K562 (cell line): ENCODE data around the gene CREB3L2. TPM values are rescaled to one million over a fixed set of nuclear protein-coding genes. Genes with fewer than 3 reads are reported as not detected.

Experiments
- BRD9 ChIP-seq: fragments of 450-650 bp; IDR thresholded peaks from 2 replicates; pipeline ENCODE4 v1.6.1; 2018; ENCODE audit warnings: low read depth; ENCODE audit not compliant: partially characterized antibody
- DIDO1 ChIP-seq: fragments of 450-650 bp; IDR thresholded peaks from 2 replicates; pipeline ENCODE4 v1.6.1; 2016; ENCODE audit warnings: low read depth, missing biosample characterization, missing genetic modification characterization
- ESRRB ChIP-seq: fragments of 250-450 bp; sonication (Bioruptor Pico); IDR thresholded peaks from 2 replicates; pipeline ENCODE4 v1.5.0; 2020; ENCODE audit warnings: mild to moderate bottlenecking, moderate library complexity, borderline replicate concordance
- GTF2A2 ChIP-seq: IDR thresholded peaks from 2 replicates; pipeline ENCODE4 v1.6.1; 2016; ENCODE audit warnings: mild to moderate bottlenecking, missing genetic modification characterization, missing compliant biosample characterization
- HBP1 ChIP-seq: fragments of 450-650 bp; formaldehyde crosslinking; IDR thresholded peaks from 2 replicates; pipeline ENCODE4 v1.4.0; 2022; ENCODE audit warnings: missing genetic modification characterization
- HDAC1 ChIP-seq, 2 experiments: fragments of 450-650 bp; IDR thresholded peaks; 2 replicates each; pipeline ENCODE4 v1.6.1; 2016 to 2017; ENCODE audit warnings: inconsistent platforms in 1 of 2, mild to moderate bottlenecking in 1 of 2, moderate library complexity in 1 of 2
- MAX ChIP-seq: sonication (generic); formaldehyde crosslinking; IDR thresholded peaks from 2 replicates; pipeline ENCODE4 v1.9.0; 2022; ENCODE audit warnings: mild to moderate bottlenecking, missing genetic modification reagents
- NR0B1 ChIP-seq: fragments of 450-650 bp; IDR thresholded peaks from one replicate; pipeline ENCODE4 v1.6.1; 2018; ENCODE audit warnings: mild to moderate bottlenecking, moderate library complexity; ENCODE audit not compliant: partially characterized antibody
- PATZ1 ChIP-seq: fragments of 250-450 bp; sonication (Bioruptor Pico); IDR thresholded peaks from 2 replicates; pipeline ENCODE4 v1.5.0; 2020; ENCODE audit warnings: mild to moderate bottlenecking, borderline replicate concordance
- PHF21A ChIP-seq: fragments of 450-650 bp; IDR thresholded peaks from 2 replicates; pipeline ENCODE4 v1.6.1; 2017; ENCODE audit warnings: low read depth, borderline replicate concordance
- RHOXF2B ChIP-seq: fragments of 250-450 bp; sonication (Bioruptor Pico); conservative IDR thresholded peaks from 2 replicates; pipeline ENCODE4 v1.5.1; 2021
- RUNX1 ChIP-seq: sonication (generic); IDR thresholded peaks from 2 replicates; pipeline ENCODE4 v1.6.1; 2016; ENCODE audit warnings: antibody characterized with exemption, low read depth
- THRB ChIP-seq: fragments of 450-650 bp; formaldehyde crosslinking; conservative IDR thresholded peaks from 2 replicates; pipeline ENCODE4 v1.4.0; 2022; ENCODE audit warnings: mild to moderate bottlenecking, missing genetic modification characterization
- TOE1 ChIP-seq, 2 experiments: fragments of 450-650 bp in 1 of 2; sonication (generic) in 1 of 2; formaldehyde crosslinking in 1 of 2; IDR thresholded peaks; 2 replicates each; pipeline versions ENCODE4 v1.7.1 to v1.8.0; 2016 to 2022; ENCODE audit warnings: borderline replicate concordance in 2 of 2, mild to moderate bottlenecking in 2 of 2, antibody characterized with exemption in 1 of 2, inconsistent platforms in 1 of 2, low read depth in 1 of 2, missing genetic modification reagents in 1 of 2, moderate library complexity in 1 of 2
- ZBTB26 ChIP-seq: fragments of 450-650 bp; formaldehyde crosslinking; IDR thresholded peaks from 2 replicates; pipeline ENCODE4 v1.4.0; 2022; ENCODE audit warnings: missing genetic modification characterization
- ZNF561 ChIP-seq: fragments of 450-650 bp; formaldehyde crosslinking; conservative IDR thresholded peaks from 2 replicates; pipeline ENCODE4 v1.4.0; 2020; ENCODE audit warnings: mild to moderate bottlenecking, moderate library complexity
- ZNF584 ChIP-seq: fragments of 200-800 bp; sonication (Bioruptor generic); IDR thresholded peaks from 2 replicates; pipeline ENCODE4 v1.6.1; 2016; ENCODE audit warnings: low read depth, mild to moderate bottlenecking, missing genetic modification characterization, missing compliant biosample characterization
- ZNF76 ChIP-seq: fragments of 250-450 bp; sonication (Bioruptor Pico); IDR thresholded peaks from 2 replicates; pipeline ENCODE4 v1.4.0; 2020; ENCODE audit warnings: mild to moderate bottlenecking, moderate library complexity, borderline replicate concordance
- polyA plus RNA-seq, 8 experiments: library from polyadenylated mRNA; depleted of rRNA in 4 of 8; stranded (reverse) in 5 of 8; unstranded in 3 of 8; fragments of >200 nt; fragmentation: Nextera tagmentation in 2 of 8; fragmentation: Illumina TruSeq in 1 of 8; extraction: Ambion mirVana in 2 of 8; extraction: Trizol in 1 of 8; gene quantifications; 2 replicates each; pipeline versions ENCODE4 v1.2.1 to v1.2.3, GENCODE V29; 2011 to 2014; ENCODE audit warnings: inconsistent platforms in 1 of 8, missing spikeins in 1 of 8
- total RNA-seq, 7 experiments: library from RNA; depleted of rRNA in 6 of 7; stranded (reverse); fragments of >200 nt in 6 of 7; fragmentation: Illumina TruSeq in 2 of 7; extraction: Trizol in 2 of 7; gene quantifications; 2 replicates each; pipeline versions ENCODE4 v1.2.1 to v1.2.3, GENCODE V29; 2011 to 2021; ENCODE audit warnings: low replicate concordance in 1 of 7

CREB3L2 gene
- total and polyA plus RNA-seq, 9 of the 15 experiments (the other 6 are each of a cell fraction or from before 2014, with no cell fraction given), result 7.1 to 45.6 (median 15.8) TPM

- peak; percentile 84; the same call in 1 of the 2 replicates for TF ChIP-seq HBP1
- TF ChIP-seq ZNF76 (CRISPR knock-in tag), result 0 out of 2 replicates have a peak, but pooled peaks have one; percentile 22
- TF ChIP-seq ESRRB, result peak; percentile 76; the same call in 1 of the 2 replicates
- 0 out of 2 replicates have a peak, but pooled peaks have one; percentile 47 for TF ChIP-seq GTF2A2 (tag)
- TF ChIP-seq ZBTB26, result peak; percentile 91
- no peak for TF ChIP-seq DIDO1
- TF ChIP-seq NR0B1, result no peak
- TF ChIP-seq BRD9, result no peak
- TF ChIP-seq HDAC1 (IDR thresholded peaks at IDR 0.05), result no peak; a peak in 1 of 4 replicates
- no peak for TF ChIP-seq RUNX1
- peak; percentile 76 for TF ChIP-seq MAX (CRISPR knock-in tag)
- TF ChIP-seq THRB (CRISPR knock-in tag), result 0 out of 2 replicates have a peak, but pooled peaks have one; percentile 11
- no peak for TF ChIP-seq PHF21A
- TF ChIP-seq TOE1 (IDR thresholded peaks at IDR 0.05; ENCODE audit: borderline replicate concordance), result peak; percentile 80
- no peak for TF ChIP-seq TOE1 (CRISPR knock-in tag; IDR thresholded peaks at IDR 0.05; ENCODE audit: borderline replicate concordance, low read depth)
- TF ChIP-seq PATZ1, result 0 out of 2 replicates have a peak, but pooled peaks have one; percentile 47
- no peak for TF ChIP-seq ZNF561 (CRISPR knock-in tag)
- TF ChIP-seq RHOXF2B, result no peak
- TF ChIP-seq ZNF584 (CRISPR knock-in tag), result no peak
These were observed 9.1 kb downstream of the CREB3L2 start (continued) for GRCh38 chr7:137992550-137993394.
